Liver (tissue), 3 donors: ENCODE measurements around the gene BSDC1.

Experiments used
- CTCF ChIP-seq: fragments of 150-350 bp; IDR thresholded peaks from 2 replicates; pipeline ENCODE4 v1.5.1; 2017; ENCODE audit warnings: improper control_type of control experiment, low read depth, low read length; ENCODE audit not compliant: missing input control
- EGR1 ChIP-seq, 2 donors: IDR thresholded peaks; 2 replicates each; pipeline ENCODE4 v1.6.1; 2016 to 2018; ENCODE audit warnings: antibody characterized with exemption in 2 of 2, low read depth in 2 of 2
- FOXA1 ChIP-seq: IDR thresholded peaks from 2 replicates; pipeline ENCODE4 v1.6.1; 2016; ENCODE audit warnings: antibody characterized with exemption
- REST ChIP-seq: IDR thresholded peaks from 2 replicates; pipeline ENCODE4 v1.6.1; 2016; ENCODE audit warnings: antibody characterized with exemption, mild to moderate bottlenecking
- TAF1 ChIP-seq: conservative IDR thresholded peaks from 2 replicates; pipeline ENCODE4 v1.6.1; 2016; ENCODE audit warnings: antibody characterized with exemption, mild to moderate bottlenecking
- YY1 ChIP-seq: IDR thresholded peaks from 2 replicates; pipeline ENCODE4 v1.6.1; 2016; ENCODE audit warnings: antibody characterized with exemption, mild to moderate bottlenecking
- ZBTB33 ChIP-seq: IDR thresholded peaks from 2 replicates; pipeline ENCODE4 v1.6.1; 2016; ENCODE audit warnings: antibody characterized with exemption
- TF ChIP-seq, protein P1 (sequence below): IDR thresholded peaks from 2 replicates; pipeline ENCODE4 v1.6.1; 2016; ENCODE audit warnings: antibody characterized with exemption
- TF ChIP-seq, protein P2 (sequence below): IDR thresholded peaks from 2 replicates; pipeline ENCODE4 v1.6.1; 2016; ENCODE audit warnings: antibody characterized with exemption
- donor health status: healthy.
- donor health status: healthy.

GRCh38 chr1:32333251-32333963, 60.8 kb downstream of the BSDC1 start:
- TF ChIP-seq REST (no peak), CTCF (no peak), FOXA1 (no peak), ZBTB33 (no peak), YY1 (no peak), TAF1 (no peak), EGR1 (IDR thresholded peaks at IDR 0.05; ENCODE audit: low read depth in 2 of 2) (no peak)
- TF ChIP-seq, protein P1, sequence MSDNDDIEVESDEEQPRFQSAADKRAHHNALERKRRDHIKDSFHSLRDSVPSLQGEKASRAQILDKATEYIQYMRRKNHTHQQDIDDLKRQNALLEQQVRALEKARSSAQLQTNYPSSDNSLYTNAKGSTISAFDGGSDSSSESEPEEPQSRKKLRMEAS, result no peak
- TF ChIP-seq, protein P2, sequence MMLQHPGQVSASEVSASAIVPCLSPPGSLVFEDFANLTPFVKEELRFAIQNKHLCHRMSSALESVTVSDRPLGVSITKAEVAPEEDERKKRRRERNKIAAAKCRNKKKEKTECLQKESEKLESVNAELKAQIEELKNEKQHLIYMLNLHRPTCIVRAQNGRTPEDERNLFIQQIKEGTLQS, result no peak
